Measurements from ENCODE around the gene DGKZ. TPM values are rescaled to one million over a fixed set of nuclear protein-coding genes. Genes with fewer than 3 reads are reported as not detected.

Gene DGKZ
- total and polyA plus RNA-seq, 9 donors: 8.9 to 46.0 (median 29.4) TPM

DNA sequence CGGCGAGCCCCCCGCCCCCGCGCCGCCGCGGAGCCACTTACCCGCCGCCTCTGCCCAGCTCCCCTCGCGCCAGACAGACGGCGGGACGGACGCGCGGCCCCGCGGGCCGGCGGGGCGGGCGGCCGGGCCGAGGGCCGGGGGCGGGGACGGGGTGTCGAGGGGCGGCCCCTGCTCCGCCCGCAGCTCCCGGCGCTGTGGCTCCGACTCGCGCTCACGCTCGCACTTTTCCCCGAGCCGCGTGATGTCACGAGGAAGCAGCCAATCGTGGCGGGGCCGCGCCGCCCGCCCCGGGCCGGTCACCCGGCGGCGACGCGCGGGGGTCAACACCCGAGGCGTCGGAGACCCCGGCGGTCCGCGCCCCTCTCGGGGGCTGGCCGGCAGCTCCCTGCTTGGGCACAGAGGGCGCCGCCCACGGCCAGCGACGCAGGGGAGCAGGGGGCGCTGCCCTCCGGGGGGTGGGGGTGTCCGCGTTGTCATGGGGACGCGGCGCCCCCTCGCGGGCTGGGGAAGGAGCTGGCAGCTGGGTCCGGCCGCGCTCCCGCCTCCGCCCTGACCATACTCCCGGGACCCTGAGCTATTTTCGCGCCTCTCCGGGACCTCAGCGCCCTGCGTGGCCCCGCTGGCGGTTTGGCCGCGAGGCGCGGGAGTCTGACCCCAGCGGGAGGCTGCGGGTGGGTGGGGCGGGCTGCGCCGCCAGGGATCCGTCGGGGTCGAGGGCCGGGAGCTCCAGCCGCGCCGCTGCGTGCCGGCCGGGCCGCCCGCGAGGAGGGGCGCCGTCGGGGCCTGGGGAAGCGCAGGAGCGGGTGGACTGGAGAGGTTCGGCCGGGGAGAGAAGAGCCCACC lies 44.5 kb downstream of the DGKZ start, which contains the start of gene CHRM4:
TSS of gene CHRM4 (minus strand) at position 199 of the 843 bp plus-strand sequence. CDS start 5,219 bp downstream, outside the sequence.
- intact Hi-C loops (cut with DNase I): loop anchor here in 1 of 4 donors (10.0 kb wide), 1 partner anchor 223 kb away; the partner anchor contains the start of genes ATG13 and HARBI1
- peak in 1 of 5 donors; percentile 53 for DNase-seq
- H3K9me3 ChIP-seq: no peaks in the 10 kb centered on the region
- WGBS, 3 donors: 0 to 1% (median 1%) methylated on average over 4 to 123 of the region's 123 CpGs
- no peak within 1 kb of the TSS for H3K27ac ChIP-seq
- TF ChIP-seq EP300 (IDR thresholded peaks at IDR 0.05) (no peak), CTCF (IDR thresholded peaks at IDR 0.05) (no peak), POLR2A (IDR thresholded peaks at IDR 0.05) (no peak)
- H3K36me3 ChIP-seq: no peaks in the 10 kb centered on the region
- peak within 1 kb of the TSS; percentile 17 for H3K4me3 ChIP-seq
- peaks cover 4% of the 10 kb centered on the region for H3K27me3 ChIP-seq
- peaks cover 19% of the 10 kb centered on the region for H3K4me1 ChIP-seq (ENCODE audit: insufficient read depth)

GRCh38 chr11:46392421-46393230 lies 45.4 kb downstream of the DGKZ start:
- no peak overlapping the region for H3K4me3 ChIP-seq
- peaks cover 4% of the 10 kb centered on the region for H3K27me3 ChIP-seq
- no peak overlapping the region for H3K27ac ChIP-seq
- H3K9me3 ChIP-seq: no peaks in the 10 kb centered on the region
- H3K36me3 ChIP-seq: no peaks in the 10 kb centered on the region
- peaks cover 19% of the 10 kb centered on the region for H3K4me1 ChIP-seq (ENCODE audit: insufficient read depth)
- TF ChIP-seq CTCF (IDR thresholded peaks at IDR 0.05): no peak
- TF ChIP-seq EP300 (IDR thresholded peaks at IDR 0.05): no peak
- no peak for TF ChIP-seq POLR2A (IDR thresholded peaks at IDR 0.05)
- 1 to 3% (median 2%) methylated on average over 53 to 71 of the region's 71 CpGs for WGBS, 3 donors
- DNase-seq: peak; percentile 80 to 92 (median 87)
- intact Hi-C loops (cut with DNase I): loop anchor here in 1 of 4 donors (10.0 kb wide), 1 partner anchor 222 kb away; the partner anchor contains the start of genes ATG13 and HARBI1

- H3K4me3 ChIP-seq: no peak overlapping the region
- intact Hi-C loops (cut with DNase I): loop anchor here in 1 of 4 donors (10.0 kb wide), 1 partner anchor 222 kb away; the partner anchor contains the start of genes ATG13 and HARBI1
- no peak for DNase-seq
- 38 to 44% (median 44%) methylated on average over 4 of the region's 4 CpGs for WGBS, 3 donors
- no peaks in the 10 kb centered on the region for H3K36me3 ChIP-seq
- no peak overlapping the region for H3K27ac ChIP-seq
- peaks cover 19% of the 10 kb centered on the region for H3K4me1 ChIP-seq (ENCODE audit: insufficient read depth)
- no peaks in the 10 kb centered on the region for H3K9me3 ChIP-seq
- peaks cover 4% of the 10 kb centered on the region for H3K27me3 ChIP-seq
- TF ChIP-seq CTCF (IDR thresholded peaks at IDR 0.05): no peak
Measured at GRCh38 chr11:46393231-46393616, 46.0 kb downstream of the DGKZ start.

DNA sequence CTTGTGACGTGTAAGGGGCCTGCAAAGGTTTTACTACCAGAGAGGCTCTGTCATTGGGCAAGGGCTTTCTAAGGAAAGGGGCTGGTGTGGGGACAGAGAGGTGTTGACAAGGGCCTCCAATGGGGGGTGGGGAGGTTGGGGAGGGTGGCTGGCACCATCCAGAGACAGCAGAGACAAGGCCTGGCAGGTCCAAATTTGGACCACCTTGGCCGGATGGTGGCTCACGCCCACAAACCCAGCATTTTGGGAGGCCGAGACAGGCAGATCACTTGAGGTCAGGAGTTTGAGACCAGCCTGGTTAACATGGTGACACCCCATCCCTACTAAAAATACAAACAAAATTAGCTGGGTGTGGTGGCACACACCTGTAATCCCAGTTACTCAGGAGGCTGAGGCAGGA lies 46.5 kb downstream of the DGKZ start:
- H3K27ac ChIP-seq: no peak overlapping the region
- no peak for TF ChIP-seq POLR2A (IDR thresholded peaks at IDR 0.05)
- TF ChIP-seq CTCF (IDR thresholded peaks at IDR 0.05): no peak
- no peak overlapping the region for H3K4me3 ChIP-seq
- peaks cover 19% of the 10 kb centered on the region for H3K4me1 ChIP-seq (ENCODE audit: insufficient read depth)
- no peaks in the 10 kb centered on the region for H3K9me3 ChIP-seq
- intact Hi-C loops (cut with DNase I): loop anchor here in 1 of 4 donors (10.0 kb wide), 1 partner anchor 221 kb away; the partner anchor contains the start of genes ATG13 and HARBI1
- no peak for DNase-seq
- peaks cover 4% of the 10 kb centered on the region for H3K27me3 ChIP-seq
- no peaks in the 10 kb centered on the region for H3K36me3 ChIP-seq
- WGBS, 3 donors: 71 to 83% (median 77%) methylated on average over 4 of the region's 4 CpGs
